GM19452 (cell line): ENCODE measurements around the gene CCDC102B.
"Not testable (repeated sequence)": the region's sequence is repeated elsewhere in the genome, so short reads cannot be mapped to it uniquely, and the experiment has no call there.

ENCODE experiments used
- ATAC-seq: cut with Tn5 transposase; IDR thresholded peaks from one replicate; pipeline ENCODE4 v1.9.1; 2021; ENCODE audit not compliant: unreplicated experiment

The CCDC102B gene

DNA sequence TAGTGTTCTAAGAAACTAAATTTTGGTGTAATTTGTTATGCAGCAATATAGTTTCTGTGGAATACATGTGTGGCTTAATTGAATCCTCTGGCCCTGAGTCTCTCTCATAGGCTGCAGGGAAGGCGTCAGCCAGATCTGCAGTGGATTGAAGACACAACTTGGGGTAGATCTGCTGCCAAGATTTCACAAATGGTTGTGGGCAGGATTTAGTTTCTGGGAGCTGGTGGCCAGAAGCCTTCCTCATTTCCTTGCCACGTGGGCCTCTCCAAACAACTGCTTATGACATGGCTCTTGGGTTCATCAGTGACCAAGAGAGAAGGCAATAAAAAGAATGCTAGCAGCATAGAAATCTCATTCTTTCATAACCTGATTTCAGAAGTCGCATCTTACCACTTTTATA, 28.2 kb downstream of the CCDC102B start:
- no peak for ATAC-seq

DNA sequence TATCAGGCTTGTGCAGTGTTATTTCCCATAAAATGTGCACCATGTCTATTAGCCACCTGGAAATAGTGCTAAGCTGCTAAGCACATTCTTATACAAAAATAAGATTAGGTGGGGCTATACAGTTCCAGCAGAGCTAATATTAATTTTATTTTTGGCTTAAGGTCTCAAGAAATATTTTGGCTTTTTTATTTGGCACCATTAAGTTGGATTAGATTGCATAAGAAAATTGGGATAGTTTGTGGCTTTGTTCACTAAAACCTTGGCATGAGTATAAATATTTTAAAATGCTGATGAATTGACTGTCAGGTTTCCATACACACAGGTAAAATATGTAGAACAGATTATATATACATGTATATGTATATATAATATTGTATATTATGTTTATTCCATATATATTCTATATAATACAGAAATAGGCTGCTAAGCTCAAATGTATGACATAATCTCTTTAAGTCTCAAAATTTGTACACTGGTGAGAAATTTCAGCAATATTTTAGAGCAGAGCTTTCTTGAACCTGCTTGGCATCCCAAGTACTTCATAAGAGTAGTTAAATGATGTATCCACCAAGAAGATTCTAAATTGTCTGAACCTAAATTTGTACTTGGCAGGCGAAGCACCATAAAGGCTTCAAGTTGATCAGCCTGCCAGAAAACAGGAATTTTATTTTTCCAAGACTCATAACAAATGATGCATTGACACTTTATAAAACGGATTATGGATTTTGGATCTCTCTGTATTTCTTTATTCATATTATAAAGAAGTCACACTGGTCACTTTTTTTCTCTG, 32.6 kb downstream of the CCDC102B start:
- no peak for ATAC-seq

DNA sequence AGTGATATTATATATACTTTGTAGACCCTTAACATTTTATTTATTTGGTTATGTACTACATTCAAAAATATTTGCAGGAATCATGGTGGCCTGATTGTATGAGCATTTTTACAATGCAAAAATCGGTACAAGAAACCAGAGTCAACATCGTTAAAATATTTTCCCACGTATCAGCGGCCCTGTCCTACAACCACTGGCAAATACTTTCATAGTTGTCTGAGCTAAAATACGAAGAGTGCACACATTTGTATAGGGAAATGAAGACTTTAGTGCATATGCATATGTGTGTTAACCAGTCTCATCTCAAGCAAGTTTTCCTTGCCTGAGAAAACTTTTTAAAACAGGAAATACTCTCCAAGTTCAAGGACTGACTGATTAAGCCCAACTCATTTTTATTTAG, 35.9 kb downstream of the CCDC102B start:
- no peak for ATAC-seq

- no peak for ATAC-seq
These were observed 40.0 kb downstream of the CCDC102B start for GRCh38 chr18:68837665-68838451.

DNA sequence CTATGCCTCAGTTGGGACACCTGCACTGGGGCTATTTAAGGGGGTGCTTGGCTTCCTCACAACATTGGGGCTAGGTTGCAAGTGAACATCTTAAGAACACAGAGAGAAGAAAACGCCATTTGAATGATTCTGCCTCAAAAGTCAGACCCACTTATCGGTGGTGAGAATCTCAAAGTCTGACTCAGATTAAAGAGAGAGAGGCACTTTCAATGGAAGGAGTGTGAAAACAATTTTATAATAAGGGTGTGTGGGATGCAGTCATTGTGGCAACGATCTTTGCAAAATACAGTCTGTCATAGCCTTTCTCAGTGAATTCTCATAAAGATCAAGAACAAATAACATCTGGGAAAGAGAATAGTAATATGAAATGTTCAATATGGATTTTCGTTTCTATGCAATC, 41.8 kb downstream of the CCDC102B start:
- ATAC-seq = no peak

GRCh38 chr18:68840554-68841263, 42.8 kb downstream of the CCDC102B start:
- no peak for ATAC-seq

DNA sequence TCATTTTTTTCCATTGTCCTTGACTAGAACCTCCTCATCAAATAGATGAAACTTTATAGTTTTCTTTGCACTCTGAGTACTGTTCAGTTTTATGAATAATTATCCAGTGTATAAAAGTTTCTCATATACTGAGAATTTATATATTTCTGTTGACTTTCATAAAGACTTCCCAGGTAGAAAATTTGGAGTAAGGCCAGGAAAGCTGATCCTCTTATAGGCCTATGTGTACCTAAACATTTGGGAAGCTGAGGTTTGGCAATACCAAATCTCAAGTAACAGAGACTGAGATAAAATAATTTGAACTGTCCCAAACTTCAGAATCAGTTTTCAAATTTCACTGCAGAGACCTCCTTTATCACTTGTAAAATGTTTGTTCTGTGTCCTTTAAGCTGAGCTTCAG, 43.4 kb downstream of the CCDC102B start:
- no peak for ATAC-seq

DNA sequence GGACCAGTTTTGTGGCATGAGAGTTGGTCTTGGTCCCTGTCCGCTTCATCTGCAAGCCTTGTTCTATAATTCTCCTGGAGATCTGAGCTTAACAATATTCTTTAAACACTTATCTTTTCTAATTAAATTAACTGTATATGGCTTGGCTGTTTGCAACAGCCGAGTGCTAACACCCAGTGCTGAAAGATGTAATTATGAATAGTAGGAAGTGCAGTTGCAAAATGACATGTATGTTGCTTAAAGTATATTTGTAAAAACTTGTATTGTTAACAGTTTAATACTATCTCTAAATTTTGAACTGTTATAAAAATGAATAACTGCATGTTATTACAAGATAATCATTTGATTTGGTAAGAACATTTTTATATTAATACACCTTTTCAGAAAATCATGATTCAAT, 45.1 kb downstream of the CCDC102B start:
- no peak for ATAC-seq

- ATAC-seq = no peak
These were observed 45.7 kb downstream of the CCDC102B start for GRCh38 chr18:68843473-68844089.

- no peak for ATAC-seq
These were observed 49.4 kb downstream of the CCDC102B start for GRCh38 chr18:68847219-68847837.

DNA sequence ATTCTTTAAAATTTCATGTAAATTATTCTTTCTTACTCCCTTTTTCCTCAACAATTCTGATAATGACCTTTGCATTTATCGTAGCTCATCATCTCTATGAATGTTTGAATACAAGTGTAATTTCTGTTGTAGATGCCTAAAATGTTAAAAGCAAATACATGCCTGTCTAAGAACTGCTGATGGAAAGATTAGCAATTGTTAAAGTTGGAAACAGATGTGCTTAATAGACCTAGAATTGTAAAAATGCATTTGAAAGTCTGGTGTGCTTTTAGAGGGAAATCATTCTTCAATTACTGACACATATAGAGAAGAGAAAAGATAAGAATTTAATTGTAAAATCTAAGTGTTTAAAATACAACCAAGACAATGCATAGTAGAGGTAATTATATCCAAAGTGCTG, 50.4 kb downstream of the CCDC102B start:
- no peak for ATAC-seq

DNA sequence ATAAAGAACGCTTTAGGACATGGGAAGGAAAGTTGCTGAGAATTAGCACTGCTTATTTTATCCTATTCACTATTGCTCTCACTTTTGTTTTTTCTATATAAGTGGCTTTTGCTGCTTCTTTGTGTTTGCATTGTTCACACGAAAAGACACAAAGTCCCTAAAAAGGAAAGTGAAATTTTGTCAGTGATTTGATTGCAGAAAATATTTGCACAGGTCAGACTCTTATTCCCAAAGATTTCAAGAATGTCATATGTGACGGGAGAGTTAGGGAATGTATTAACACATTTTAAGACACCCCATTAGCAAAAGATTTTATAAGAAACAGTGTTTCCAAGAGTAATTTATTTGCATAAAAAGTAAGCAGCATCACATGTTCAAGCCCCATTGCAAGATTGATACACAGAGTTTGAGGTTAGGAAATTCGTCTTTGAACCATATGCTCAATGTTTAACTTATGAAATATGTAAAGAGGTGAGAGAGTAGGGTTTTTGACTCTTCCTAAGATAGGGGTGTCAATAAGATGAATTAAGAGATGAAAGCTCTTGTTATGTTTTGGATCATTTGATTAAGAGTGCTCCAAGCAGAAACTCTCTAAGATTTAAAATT, 57.0 kb downstream of the CCDC102B start:
- no peak for ATAC-seq

- no peak for ATAC-seq
These were observed 57.6 kb downstream of the CCDC102B start for GRCh38 chr18:68855491-68855890.

DNA sequence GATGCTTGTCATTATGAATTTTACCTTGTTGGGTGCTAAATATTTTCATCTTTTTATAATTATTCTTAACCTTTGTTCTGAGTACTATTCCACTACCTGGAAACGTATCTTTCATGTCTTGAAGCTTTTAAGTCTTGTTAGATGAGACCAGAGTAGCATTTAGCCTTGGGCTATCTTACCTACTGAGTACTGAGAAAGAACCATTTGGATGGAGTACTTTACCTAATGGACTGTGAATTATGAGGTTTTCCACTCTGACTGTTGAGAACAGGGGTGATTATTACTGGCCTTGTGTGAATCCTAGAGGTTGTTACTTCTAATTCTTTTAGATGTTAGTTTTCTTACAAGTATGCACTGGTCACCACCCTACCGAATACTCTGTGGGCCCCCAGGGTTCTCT, 63.5 kb downstream of the CCDC102B start:
- no peak for ATAC-seq

GRCh38 chr18:68865021-68865420, 67.1 kb downstream of the CCDC102B start:
- no peak for ATAC-seq

- no peak for ATAC-seq
These were observed 67.6 kb downstream of the CCDC102B start for GRCh38 chr18:68865503-68865902.

GRCh38 chr18:68873003-68873402, 75.1 kb downstream of the CCDC102B start:
- no peak for ATAC-seq

DNA sequence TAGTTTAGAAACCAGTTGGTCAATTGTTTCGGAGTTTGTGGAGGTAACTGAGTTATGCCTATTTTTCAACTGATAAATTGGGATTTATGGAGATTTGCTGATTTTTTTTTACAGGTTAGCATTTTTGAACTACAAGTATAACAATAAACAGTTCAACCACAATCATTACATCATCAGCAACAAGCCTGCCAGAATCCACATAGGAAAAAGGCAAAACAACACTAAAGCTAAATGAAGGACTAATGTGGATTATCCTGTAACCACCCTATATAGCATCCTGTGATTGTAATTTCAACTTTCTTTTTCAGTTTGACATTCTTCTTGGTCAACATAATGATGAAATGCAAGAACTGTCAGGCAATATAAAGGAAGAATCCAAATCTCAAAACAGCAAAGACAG, 76.5 kb downstream of the CCDC102B start:
- ATAC-seq = no peak

DNA sequence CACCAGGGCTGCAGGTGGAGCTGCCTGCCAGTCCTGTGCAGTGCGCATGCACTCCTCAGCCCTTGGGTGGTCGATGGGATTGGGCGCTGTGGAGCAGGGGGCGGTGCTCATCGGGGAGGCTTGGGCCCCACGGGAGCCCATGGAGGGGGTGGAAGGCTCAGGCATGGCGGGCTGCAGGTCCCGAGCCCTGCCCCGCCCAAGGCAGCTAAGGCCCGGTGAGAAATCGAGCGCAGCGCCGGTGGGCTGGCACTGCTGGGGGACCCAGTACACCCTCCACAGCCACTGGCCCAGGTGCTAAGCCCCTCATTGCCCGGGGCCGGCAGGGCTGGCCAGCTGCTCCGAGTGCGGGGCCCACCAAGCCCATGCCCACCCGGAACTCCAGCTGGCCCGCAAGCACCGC, 82.1 kb downstream of the CCDC102B start:
- not testable (repeated sequence) for ATAC-seq

DNA sequence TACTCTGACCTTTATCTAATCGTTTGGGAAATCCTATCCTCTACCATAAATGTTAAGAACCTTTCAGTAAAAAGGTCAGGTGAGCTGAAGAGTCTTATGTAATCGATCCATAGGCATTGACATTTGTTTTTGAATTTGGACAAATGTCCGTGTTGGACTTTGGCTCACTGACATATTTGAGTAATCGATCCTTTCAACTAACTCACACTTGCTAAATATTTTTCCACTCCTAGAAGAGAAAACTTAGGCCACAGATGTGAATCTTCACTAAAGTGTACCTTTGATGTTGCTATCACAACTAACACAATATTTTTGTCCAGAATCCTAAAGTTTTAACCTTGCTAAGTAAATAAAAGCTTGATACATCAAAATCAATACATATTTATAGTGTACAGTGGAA, 89.5 kb downstream of the CCDC102B start:
- no peak for ATAC-seq
